Measurements from ENCODE around the gene SLC24A4. TPM values are rescaled to one million over a fixed set of nuclear protein-coding genes. Genes with fewer than 3 reads are reported as not detected.

The SLC24A4 gene
- total RNA-seq, 1 donor: not detected

- H3K4me3 ChIP-seq (ENCODE audit: low read depth, low read length): no peak overlapping the region
- peak; percentile 37 for DNase-seq (ENCODE audit: low read depth)
- TF ChIP-seq CTCF (IDR thresholded peaks at IDR 0.05; ENCODE audit: insufficient read depth, low read length): no peak
These were observed 150.4 kb downstream of the SLC24A4 start for GRCh38 chr14:92473261-92473968.

GRCh38 chr14:92473969-92474535 lies 151.1 kb downstream of the SLC24A4 start:
- no peak overlapping the region for H3K4me3 ChIP-seq (ENCODE audit: low read depth, low read length)
- DNase-seq (ENCODE audit: low read depth): no peak
- TF ChIP-seq CTCF (IDR thresholded peaks at IDR 0.05; ENCODE audit: insufficient read depth, low read length): no peak

GRCh38 chr14:92475037-92475436 lies 152.1 kb downstream of the SLC24A4 start:
- no peak for DNase-seq (ENCODE audit: low read depth)
- no peak for TF ChIP-seq CTCF (IDR thresholded peaks at IDR 0.05; ENCODE audit: insufficient read depth, low read length)
- H3K4me3 ChIP-seq (ENCODE audit: low read depth, low read length): no peak overlapping the region

- no peak overlapping the region for H3K4me3 ChIP-seq (ENCODE audit: low read depth, low read length)
- DNase-seq (ENCODE audit: low read depth): peak; percentile 72
- no peak for TF ChIP-seq CTCF (IDR thresholded peaks at IDR 0.05; ENCODE audit: insufficient read depth, low read length)
These were observed 152.7 kb downstream of the SLC24A4 start for GRCh38 chr14:92475451-92476187.

- DNase-seq (ENCODE audit: low read depth): no peak
- no peak for TF ChIP-seq CTCF (IDR thresholded peaks at IDR 0.05; ENCODE audit: insufficient read depth, low read length)
- H3K4me3 ChIP-seq (ENCODE audit: low read depth, low read length): no peak overlapping the region
These were observed 157.9 kb downstream of the SLC24A4 start for GRCh38 chr14:92480856-92481255.

- peak; percentile 48 for TF ChIP-seq CTCF (IDR thresholded peaks at IDR 0.05; ENCODE audit: insufficient read depth, low read length)
- DNase-seq (ENCODE audit: low read depth): peak; percentile 60
- no peak overlapping the region for H3K4me3 ChIP-seq (ENCODE audit: low read depth, low read length)
These were observed 158.4 kb downstream of the SLC24A4 start for GRCh38 chr14:92481386-92481785.

All from fibroblast of the aortic adventitia (primary cell).